Astrocyte of the spinal cord (primary cell): ENCODE measurements around the gene FAM50A.
A peak's percentile ranks its signal among the peaks of the same experiment; 100 is the strongest.

ENCODE experiments used
- DNase-seq: peaks from one replicate; pipeline ENCODE4 v3.0.0; 2011; ENCODE audit warnings: low read depth, low spot score
- H3K4me3 ChIP-seq: 2 replicates; pipeline ENCODE4 v1.5.1; 2011; ENCODE audit warnings: low read depth, mild to moderate bottlenecking, low read length, moderate library complexity
- in situ Hi-C: cut with HindIII; loops from 2 replicates; pipeline ENCODE4 v1.10.0; 2017; ENCODE audit warnings: low sequenced_read_pairs
- TF ChIP-seq, protein P1 (sequence below): IDR thresholded peaks from 2 replicates; pipeline ENCODE4 v1.5.1; 2012; ENCODE audit warnings: low read depth, mild to moderate bottlenecking, low read length, inconsistent platforms

The FAM50A gene

DNA sequence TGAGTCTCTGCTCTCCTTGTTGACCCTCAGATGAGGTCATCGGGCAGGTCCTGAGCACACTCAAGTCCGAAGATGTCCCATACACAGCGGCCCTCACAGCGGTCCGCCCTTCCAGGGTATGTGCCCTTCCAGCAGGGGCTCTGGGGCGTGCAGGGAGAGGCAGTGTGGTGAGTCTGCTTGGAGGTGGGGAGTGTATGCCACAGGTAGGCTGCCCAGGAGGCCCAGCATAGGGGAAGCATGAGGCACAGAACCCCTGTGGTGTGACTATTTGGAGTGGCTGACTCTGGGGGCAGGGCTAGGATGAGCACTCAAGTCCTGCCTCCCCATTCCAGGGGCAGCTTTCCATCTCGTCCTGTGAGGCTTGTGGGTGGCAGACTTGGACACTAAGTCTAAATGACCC is 10.3 kb upstream of the FAM50A start:
- TF ChIP-seq, protein P1, sequence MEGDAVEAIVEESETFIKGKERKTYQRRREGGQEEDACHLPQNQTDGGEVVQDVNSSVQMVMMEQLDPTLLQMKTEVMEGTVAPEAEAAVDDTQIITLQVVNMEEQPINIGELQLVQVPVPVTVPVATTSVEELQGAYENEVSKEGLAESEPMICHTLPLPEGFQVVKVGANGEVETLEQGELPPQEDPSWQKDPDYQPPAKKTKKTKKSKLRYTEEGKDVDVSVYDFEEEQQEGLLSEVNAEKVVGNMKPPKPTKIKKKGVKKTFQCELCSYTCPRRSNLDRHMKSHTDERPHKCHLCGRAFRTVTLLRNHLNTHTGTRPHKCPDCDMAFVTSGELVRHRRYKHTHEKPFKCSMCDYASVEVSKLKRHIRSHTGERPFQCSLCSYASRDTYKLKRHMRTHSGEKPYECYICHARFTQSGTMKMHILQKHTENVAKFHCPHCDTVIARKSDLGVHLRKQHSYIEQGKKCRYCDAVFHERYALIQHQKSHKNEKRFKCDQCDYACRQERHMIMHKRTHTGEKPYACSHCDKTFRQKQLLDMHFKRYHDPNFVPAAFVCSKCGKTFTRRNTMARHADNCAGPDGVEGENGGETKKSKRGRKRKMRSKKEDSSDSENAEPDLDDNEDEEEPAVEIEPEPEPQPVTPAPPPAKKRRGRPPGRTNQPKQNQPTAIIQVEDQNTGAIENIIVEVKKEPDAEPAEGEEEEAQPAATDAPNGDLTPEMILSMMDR: no peak
- DNase-seq: no peak
- no peak overlapping the region for H3K4me3 ChIP-seq
- in situ Hi-C loops: no loop called here

DNA sequence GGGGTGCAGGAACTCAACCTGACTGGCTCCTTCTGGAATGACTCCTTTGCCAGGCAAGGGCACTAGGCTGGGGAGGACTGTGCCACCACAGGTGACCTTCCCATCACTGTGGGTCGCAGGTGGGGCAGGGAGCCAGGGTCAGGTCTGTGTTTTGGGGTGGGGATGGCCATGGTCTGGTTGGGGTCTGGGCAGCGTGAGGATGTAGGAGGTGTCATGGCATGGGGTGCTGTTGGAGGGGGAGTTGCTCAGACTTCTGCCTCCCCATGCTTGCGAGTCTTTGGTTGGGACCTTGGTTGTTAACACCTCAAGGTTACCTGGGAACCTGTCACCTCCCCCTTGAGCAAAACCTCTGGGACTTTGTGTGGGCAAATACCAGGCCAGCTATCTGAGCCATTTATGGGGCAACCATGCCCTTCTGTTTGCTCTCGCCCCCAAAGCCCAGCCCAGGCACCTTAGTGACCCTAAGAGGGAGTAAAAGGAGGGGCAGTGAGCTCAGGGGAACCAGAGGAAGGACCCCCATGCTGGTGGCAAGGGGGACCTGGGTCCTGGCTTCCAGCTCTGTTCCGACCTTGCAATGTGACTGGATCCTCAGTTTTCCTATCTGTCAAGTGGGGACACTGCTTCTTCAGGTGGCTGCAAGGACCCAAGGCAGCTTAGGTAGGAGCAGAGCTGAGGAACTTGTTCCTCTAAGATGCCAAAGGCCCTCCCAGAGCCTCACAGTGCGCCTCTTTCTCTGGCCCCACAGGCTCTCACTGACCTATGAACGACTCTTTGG is 9.4 kb upstream of the FAM50A start:
- in situ Hi-C loops: no loop called here
- TF ChIP-seq, protein P1: no peak
- no peak for DNase-seq
- H3K4me3 ChIP-seq: no peak overlapping the region

DNA sequence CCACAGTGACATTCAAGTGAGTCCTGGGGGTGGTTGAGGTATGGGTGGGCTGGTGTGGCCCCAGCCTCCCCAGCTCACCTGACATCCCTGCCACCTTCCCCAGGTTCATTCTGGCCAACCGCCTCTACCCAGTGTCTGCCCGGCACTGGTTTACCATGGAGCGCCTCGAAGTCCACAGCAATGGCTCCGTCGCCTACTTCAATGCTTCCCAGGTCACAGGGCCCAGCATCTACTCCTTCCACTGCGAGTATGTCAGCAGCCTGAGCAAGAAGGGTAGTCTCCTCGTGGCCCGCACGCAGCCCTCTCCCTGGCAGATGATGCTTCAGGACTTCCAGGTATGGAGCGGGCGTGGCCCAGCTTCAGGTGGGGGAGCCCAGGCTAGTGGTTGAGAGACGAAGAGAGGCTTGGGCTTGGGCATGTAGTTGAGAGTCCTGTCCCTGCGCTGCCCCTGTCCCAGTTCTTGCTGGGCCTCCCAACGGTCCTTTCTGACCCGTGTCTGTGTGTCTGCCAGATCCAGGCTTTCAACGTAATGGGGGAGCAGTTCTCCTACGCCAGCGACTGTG is 8.7 kb upstream of the FAM50A start:
- in situ Hi-C loops: no loop called here
- TF ChIP-seq, protein P1: no peak
- no peak overlapping the region for H3K4me3 ChIP-seq
- DNase-seq: no peak

DNA sequence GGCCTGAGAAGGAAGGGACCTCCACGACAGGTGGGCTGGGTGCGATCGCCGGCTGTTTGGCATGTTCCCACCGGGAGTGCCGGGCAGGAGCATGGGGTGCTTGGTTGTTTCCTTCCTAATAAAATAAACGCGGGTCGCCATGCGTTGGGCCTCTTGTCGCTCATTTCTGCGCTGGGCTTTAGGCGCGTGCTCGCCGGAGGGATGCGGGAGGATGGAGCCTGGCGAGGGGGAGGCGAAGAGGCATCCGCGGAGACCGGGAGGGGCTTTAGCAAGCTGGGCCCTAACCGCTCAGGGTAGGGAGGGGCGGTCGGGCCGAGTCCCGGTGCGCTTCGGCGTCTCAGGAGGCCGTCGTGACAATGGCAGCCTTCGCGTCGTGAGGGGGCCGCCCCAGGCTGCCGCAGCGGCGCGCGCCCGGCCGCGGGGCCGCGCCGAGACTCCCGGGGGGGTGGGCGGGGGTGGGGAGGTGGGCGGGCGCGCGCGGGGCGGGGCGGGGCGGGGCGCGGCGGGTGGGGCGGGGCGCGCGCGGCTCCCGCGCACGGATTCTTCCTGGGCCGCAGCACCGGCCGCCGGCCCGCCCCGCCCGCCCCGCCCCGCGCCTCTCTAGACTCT is 7.5 kb upstream of the FAM50A start:
- H3K4me3 ChIP-seq: peak overlapping the region; percentile 13
- in situ Hi-C loops: no loop called here
- TF ChIP-seq, protein P1: no peak
- DNase-seq: peak; percentile 13

DNA sequence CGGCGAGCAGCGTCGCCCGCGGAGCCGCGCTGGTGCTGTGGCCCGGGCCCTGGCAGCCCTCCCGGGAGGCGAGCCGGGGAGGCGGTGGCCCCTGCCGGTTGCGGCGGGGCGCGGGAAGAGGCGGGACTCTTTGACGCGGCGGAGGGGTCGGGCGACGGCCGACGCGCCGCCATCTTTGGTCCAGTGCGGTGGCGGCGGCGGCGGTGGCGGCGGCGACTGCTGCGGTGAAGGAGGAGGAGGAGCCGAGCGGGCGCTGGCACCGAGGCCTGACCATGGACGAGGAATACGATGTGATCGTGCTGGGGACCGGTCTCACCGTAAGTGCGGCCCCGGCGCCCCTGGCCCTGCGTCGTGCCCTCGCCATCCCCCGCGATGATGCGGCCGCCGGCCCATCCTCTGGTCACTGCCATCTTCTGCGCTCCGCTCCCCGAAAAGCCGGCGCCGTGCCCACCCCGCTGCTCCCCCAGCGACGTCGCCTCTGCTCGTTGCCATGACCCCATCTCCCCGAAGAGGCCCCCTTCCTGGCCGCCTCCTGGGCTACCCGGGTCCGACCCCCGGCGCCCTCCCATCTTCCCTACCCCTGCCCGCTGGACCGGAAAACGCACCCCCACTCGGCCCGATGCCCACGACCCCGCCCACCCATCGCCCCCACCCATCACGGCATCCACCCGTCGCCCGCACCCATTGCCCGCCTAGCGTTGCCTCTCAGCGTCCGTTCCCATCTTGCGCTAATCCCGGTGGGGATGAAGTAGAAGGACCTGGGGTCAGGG is 6.8 kb upstream of the FAM50A start, which contains the start of gene GDI1:
TSS of gene GDI1 (plus strand) at position 172 of the 770 bp plus-strand sequence. CDS start at position 273, 101 bp downstream.
- peak; percentile 49 for DNase-seq
- TF ChIP-seq, protein P1: no peak
- in situ Hi-C loops: no loop called here
- H3K4me3 ChIP-seq: peak within 1 kb of the TSS; percentile 71
